VCaP (cell line): ENCODE measurements around the gene REPS1.
A peak's percentile ranks its signal among the peaks of the same experiment; 100 is the strongest.

Experiments
- H3K27ac ChIP-seq: fragments of 450-650 bp; 2 replicates; pipeline ENCODE4 v1.5.1; 2017
- TF ChIP-seq, protein P1 (sequence below): fragments of 450-650 bp; conservative IDR thresholded peaks from 2 replicates; pipeline ENCODE4 v1.5.1; 2017; ENCODE audit warnings: mild to moderate bottlenecking, moderate library complexity

Gene REPS1

DNA sequence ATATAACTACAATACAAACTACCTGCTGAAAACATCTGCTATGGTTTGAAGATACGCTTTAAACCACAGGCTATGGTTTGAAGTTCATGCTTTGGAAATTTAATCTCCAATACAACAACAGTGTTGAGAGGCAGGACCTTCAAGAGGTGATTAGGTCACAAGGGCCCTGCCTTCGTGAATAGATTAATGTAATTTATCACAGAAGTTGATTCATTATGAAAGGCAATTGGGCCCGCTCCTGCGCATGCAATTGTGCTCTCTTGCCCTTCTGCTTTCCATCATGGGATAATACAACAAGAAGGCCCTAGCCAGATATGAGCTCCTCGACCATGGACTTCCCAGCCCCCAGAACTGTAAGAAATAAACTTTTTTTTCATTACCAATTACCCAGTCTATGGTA, 21.2 kb downstream of the REPS1 start:
- no peak overlapping the region for H3K27ac ChIP-seq
- TF ChIP-seq, protein P1, sequence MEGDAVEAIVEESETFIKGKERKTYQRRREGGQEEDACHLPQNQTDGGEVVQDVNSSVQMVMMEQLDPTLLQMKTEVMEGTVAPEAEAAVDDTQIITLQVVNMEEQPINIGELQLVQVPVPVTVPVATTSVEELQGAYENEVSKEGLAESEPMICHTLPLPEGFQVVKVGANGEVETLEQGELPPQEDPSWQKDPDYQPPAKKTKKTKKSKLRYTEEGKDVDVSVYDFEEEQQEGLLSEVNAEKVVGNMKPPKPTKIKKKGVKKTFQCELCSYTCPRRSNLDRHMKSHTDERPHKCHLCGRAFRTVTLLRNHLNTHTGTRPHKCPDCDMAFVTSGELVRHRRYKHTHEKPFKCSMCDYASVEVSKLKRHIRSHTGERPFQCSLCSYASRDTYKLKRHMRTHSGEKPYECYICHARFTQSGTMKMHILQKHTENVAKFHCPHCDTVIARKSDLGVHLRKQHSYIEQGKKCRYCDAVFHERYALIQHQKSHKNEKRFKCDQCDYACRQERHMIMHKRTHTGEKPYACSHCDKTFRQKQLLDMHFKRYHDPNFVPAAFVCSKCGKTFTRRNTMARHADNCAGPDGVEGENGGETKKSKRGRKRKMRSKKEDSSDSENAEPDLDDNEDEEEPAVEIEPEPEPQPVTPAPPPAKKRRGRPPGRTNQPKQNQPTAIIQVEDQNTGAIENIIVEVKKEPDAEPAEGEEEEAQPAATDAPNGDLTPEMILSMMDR: no peak

DNA sequence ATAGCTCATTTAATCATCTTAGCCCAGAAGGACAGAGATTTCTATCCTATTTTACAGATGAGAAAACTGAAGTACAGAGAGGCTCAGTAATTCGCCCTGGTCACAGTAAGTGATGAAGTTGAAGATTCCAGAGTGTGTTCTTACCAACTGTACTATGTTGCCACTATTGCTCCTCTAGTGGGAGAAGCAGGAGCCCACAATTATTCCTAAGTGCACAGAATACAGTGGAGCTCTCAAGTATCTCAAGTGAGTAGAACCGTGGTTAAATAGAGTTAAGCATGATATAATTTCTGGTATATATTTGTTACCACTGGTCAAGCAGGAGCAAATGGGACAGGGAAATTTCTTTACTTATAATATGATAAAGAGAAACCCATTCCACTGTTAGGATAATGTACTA, 22.1 kb downstream of the REPS1 start:
- peak overlapping the region; percentile 53; the same call in 1 of the 2 replicates for H3K27ac ChIP-seq
- TF ChIP-seq, protein P1: no peak; the same call in 1 of the 2 replicates

DNA sequence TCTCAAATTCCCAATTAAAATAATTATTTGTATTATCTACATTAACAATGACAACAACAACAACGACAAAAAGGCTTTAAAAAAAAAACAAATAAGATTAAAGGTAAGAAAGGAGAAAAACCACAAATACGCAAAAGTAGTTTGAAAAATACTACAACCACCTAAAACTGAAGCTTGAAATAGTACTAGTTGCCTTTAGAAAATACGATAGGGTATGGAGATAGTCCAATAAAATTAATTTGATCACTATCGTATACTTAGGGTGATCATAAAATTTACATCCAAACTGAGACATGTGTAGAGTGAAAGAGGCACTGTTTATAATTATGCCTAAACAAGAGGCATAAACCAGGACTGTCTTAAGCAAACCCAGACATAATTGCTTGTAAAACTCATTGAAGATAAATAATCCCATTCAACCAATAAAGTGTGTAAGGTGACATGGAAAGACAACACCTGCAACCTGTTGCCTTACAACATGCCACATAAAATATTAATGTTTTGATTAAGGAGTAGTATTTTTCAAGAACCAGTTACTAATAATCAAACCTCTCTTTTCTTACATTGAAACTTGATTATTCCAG, 22.7 kb downstream of the REPS1 start:
- TF ChIP-seq, protein P1: no peak
- H3K27ac ChIP-seq: peak overlapping the region; percentile 53; the same call in 1 of the 2 replicates

DNA sequence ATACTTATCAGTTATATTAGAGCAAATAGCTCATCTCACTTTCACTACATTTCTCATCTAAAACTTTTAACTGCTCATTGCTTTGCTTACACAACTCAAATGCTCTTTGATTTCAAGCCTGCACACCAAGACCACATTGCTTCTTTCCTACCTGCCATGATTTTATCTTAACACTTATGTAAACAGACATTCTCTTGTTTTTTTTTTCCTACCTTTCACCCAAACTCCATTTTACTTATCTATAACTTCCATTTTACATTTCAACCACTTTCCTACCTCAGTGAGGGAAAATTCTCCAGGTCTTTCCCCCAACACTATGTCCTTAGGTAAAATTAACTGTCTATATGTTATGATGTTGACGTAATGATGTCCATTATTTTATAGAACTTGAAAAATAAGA, 24.0 kb downstream of the REPS1 start:
- H3K27ac ChIP-seq: no peak overlapping the region
- TF ChIP-seq, protein P1: no peak

DNA sequence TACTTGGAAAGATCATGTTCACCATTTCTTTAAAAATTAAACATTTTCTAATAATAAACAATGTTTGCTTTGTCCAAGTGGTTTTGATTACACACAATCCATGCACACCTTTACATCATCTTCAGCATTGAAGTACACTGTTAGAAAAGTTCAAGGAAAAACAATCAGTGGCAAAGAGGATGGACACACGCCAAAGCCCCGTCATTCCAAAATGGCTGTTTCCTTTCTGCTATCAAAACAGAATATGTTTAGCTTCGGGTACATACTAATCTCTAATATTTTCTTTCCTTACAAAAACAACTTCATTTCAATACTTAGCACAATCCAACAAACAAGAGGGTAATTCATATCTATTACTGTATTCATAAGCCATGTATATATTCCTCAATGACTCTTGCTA, 24.5 kb downstream of the REPS1 start:
- TF ChIP-seq, protein P1: no peak
- no peak overlapping the region for H3K27ac ChIP-seq

DNA sequence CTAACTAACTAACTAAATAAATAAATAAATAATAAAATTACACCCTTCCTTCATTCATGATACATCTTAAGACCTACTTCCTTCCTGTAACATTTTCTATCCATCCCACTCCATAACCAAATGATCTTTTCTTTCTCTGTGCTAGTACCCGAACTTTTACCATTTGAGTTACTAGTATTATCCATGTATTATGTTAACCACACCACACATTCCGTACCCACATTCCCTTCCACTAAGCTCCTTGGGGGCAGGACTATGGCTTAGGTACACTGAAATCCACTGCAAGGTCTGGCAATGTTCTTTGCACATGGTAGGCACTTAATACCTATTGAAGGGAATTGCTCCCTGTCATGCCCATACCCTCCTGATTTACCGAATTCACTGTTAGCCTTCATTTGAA, 24.9 kb downstream of the REPS1 start:
- no peak overlapping the region for H3K27ac ChIP-seq
- TF ChIP-seq, protein P1: no peak

DNA sequence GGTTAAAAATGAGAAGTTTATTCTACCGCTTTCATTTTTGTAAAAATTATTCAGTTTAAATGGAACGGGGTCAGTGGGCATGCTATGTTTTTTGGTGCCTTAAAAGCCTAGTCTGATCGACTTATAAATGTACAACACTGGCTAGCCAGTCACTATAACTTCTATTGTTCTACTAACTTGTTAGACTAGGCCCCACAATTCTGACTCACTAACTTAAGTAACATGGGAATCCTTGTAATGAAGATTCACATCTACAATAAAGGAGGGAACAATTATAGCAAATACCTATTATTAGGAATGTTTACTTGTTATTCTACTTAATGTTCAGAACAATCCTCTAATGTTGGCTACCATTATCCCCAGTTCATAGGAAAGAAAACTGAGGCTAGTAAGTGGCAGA, 28.5 kb downstream of the REPS1 start:
- H3K27ac ChIP-seq: no peak overlapping the region
- TF ChIP-seq, protein P1: no peak
